Measurements from ENCODE around the gene KIF6.
A peak's percentile ranks its signal among the peaks of the same experiment; 100 is the strongest.
"Not testable (repeated sequence)": the region's sequence is repeated elsewhere in the genome, so short reads cannot be mapped to it uniquely, and the experiment has no call there.

Gene KIF6

DNA sequence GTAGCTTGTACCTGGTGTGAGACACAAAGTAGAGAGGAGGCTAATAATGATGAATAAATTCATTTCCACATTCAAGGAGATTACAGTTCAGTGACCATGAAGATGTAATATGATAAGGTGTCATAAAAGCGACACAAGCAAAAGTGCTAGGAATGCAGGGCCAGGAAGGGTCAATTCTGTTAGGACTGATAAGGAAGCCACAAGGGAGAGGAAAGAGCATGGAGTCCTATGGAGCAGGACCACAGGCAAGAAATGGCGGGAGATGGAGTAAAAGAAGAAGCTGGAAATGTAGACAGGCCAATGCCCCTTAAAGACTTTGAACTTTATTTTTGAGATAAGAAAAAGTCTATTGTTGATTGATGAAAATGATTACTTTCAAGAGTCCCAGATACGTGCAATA, 240.9 kb downstream of the KIF6 start:
- no peak overlapping the region for H3K4me3 ChIP-seq (replicated peaks; ENCODE audit: insufficient read depth, low read length)
- H3K27me3 ChIP-seq (ENCODE audit: insufficient read depth, poor library complexity, severe bottlenecking): no peaks in the 10 kb centered on the region
- no peak overlapping the region for H3K27ac ChIP-seq (replicated peaks)
- TF ChIP-seq POLR2AphosphoS5 (IDR thresholded peaks at IDR 0.05; ENCODE audit: low read depth): no peak
- TF ChIP-seq, protein P1, sequence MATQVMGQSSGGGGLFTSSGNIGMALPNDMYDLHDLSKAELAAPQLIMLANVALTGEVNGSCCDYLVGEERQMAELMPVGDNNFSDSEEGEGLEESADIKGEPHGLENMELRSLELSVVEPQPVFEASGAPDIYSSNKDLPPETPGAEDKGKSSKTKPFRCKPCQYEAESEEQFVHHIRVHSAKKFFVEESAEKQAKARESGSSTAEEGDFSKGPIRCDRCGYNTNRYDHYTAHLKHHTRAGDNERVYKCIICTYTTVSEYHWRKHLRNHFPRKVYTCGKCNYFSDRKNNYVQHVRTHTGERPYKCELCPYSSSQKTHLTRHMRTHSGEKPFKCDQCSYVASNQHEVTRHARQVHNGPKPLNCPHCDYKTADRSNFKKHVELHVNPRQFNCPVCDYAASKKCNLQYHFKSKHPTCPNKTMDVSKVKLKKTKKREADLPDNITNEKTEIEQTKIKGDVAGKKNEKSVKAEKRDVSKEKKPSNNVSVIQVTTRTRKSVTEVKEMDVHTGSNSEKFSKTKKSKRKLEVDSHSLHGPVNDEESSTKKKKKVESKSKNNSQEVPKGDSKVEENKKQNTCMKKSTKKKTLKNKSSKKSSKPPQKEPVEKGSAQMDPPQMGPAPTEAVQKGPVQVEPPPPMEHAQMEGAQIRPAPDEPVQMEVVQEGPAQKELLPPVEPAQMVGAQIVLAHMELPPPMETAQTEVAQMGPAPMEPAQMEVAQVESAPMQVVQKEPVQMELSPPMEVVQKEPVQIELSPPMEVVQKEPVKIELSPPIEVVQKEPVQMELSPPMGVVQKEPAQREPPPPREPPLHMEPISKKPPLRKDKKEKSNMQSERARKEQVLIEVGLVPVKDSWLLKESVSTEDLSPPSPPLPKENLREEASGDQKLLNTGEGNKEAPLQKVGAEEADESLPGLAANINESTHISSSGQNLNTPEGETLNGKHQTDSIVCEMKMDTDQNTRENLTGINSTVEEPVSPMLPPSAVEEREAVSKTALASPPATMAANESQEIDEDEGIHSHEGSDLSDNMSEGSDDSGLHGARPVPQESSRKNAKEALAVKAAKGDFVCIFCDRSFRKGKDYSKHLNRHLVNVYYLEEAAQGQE (IDR thresholded peaks at IDR 0.05; ENCODE audit: insufficient replicate concordance, low read depth): no peak
- TF ChIP-seq, protein P2, sequence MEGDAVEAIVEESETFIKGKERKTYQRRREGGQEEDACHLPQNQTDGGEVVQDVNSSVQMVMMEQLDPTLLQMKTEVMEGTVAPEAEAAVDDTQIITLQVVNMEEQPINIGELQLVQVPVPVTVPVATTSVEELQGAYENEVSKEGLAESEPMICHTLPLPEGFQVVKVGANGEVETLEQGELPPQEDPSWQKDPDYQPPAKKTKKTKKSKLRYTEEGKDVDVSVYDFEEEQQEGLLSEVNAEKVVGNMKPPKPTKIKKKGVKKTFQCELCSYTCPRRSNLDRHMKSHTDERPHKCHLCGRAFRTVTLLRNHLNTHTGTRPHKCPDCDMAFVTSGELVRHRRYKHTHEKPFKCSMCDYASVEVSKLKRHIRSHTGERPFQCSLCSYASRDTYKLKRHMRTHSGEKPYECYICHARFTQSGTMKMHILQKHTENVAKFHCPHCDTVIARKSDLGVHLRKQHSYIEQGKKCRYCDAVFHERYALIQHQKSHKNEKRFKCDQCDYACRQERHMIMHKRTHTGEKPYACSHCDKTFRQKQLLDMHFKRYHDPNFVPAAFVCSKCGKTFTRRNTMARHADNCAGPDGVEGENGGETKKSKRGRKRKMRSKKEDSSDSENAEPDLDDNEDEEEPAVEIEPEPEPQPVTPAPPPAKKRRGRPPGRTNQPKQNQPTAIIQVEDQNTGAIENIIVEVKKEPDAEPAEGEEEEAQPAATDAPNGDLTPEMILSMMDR (IDR thresholded peaks at IDR 0.05; ENCODE audit: insufficient read depth, low read length): no peak
- TF ChIP-seq SPI1 (IDR thresholded peaks at IDR 0.05; ENCODE audit: borderline replicate concordance, low read depth): no peak
- TF ChIP-seq GABPA (IDR thresholded peaks at IDR 0.05; ENCODE audit: low read depth): no peak
- no peak for DNase-seq (ENCODE audit: low read depth in 1 of 2, low spot score in 1 of 2)

DNA sequence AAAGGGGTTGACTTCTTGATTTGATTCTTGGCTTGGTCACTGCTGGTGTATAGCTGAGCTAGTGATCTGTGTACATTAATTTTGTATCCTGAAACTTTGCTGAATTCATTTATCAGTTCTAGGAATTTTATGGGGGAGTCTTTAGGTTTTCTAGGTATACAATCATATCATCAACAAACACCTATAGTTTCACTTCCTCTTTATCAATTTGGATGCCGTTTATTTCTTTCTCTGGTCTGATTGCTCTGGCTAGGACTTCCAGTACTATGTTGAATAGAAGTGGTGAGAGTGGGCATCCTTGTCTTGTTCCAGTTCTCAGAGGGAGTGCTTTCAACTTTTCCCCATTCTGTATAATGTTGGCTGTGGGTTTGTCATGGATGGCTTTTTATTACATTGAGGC, 245.4 kb downstream of the KIF6 start:
- not testable (repeated sequence) for DNase-seq (ENCODE audit: low read depth in 1 of 2, low spot score in 1 of 2); H3K27ac ChIP-seq (replicated peaks); H3K27me3 ChIP-seq (ENCODE audit: insufficient read depth, poor library complexity, severe bottlenecking); H3K4me3 ChIP-seq (replicated peaks; ENCODE audit: insufficient read depth, low read length)
- 0 out of 2 replicates have a peak, but pooled peaks have one; percentile 28 for TF ChIP-seq SPI1 (IDR thresholded peaks at IDR 0.05; ENCODE audit: borderline replicate concordance, low read depth)

DNA sequence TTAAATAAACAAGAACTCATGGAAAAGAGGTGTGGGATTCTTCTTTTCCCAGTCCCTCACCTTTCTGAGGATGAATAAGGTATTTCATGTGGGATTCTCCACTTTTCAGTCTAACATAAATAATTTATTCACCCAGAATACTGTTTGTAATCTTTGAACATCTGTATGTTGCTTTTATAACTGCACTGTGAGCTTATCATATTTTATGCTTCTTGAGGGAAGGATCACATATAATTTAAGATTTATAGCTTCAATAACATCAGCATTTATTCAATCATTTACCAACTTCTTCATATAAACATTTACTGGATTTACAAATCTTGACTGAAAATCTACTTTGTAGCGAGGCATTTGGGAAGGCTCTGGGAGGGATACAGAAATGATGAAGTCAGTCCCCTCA, 248.5 kb downstream of the KIF6 start:
- Histone ChIP-seq H3K27me3 (ENCODE audit: insufficient read depth, poor library complexity, severe bottlenecking) (peaks cover 6% of the 10 kb centered on the region), H3K4me3 (replicated peaks; ENCODE audit: insufficient read depth, low read length) (no peak overlapping the region), H3K27ac (replicated peaks) (no peak overlapping the region)
- no peak for DNase-seq (ENCODE audit: low read depth in 1 of 2, low spot score in 1 of 2)
- TF ChIP-seq GABPA (IDR thresholded peaks at IDR 0.05; ENCODE audit: low read depth) (no peak), SPI1 (IDR thresholded peaks at IDR 0.05; ENCODE audit: borderline replicate concordance, low read depth) (no peak), POLR2AphosphoS5 (IDR thresholded peaks at IDR 0.05; ENCODE audit: low read depth) (no peak)
- TF ChIP-seq, protein P1 (IDR thresholded peaks at IDR 0.05; ENCODE audit: insufficient replicate concordance, low read depth): no peak
- TF ChIP-seq, protein P2 (IDR thresholded peaks at IDR 0.05; ENCODE audit: insufficient read depth, low read length): no peak

DNA sequence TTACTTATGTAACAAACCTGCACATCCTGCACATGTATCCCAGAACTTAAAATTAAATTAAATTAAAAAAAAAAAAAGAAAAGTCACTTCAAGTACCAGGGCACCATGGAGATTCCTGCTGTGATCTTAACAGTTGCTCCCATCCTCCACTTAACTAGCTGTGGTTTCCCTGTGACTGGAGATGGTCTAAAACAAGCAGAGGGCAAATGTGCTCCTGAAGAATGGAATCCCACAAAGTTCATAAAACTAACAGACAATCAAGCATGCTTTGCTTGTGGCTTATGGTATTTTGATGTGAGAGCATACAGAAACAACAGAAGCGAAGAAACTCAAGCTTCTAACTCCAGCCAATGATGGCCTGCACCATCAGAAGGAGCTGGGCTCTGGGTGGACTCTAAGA, 249.1 kb downstream of the KIF6 start:
- TF ChIP-seq, protein P2 (IDR thresholded peaks at IDR 0.05; ENCODE audit: insufficient read depth, low read length): no peak
- TF ChIP-seq POLR2AphosphoS5 (IDR thresholded peaks at IDR 0.05; ENCODE audit: low read depth) (no peak), SPI1 (IDR thresholded peaks at IDR 0.05; ENCODE audit: borderline replicate concordance, low read depth) (no peak), GABPA (IDR thresholded peaks at IDR 0.05; ENCODE audit: low read depth) (no peak)
- TF ChIP-seq, protein P1 (IDR thresholded peaks at IDR 0.05; ENCODE audit: insufficient replicate concordance, low read depth): no peak
- DNase-seq (ENCODE audit: low read depth in 1 of 2, low spot score in 1 of 2): no peak
- Histone ChIP-seq H3K27ac (replicated peaks) (no peak overlapping the region), H3K4me3 (replicated peaks; ENCODE audit: insufficient read depth, low read length) (no peak overlapping the region), H3K27me3 (ENCODE audit: insufficient read depth, poor library complexity, severe bottlenecking) (peaks cover 6% of the 10 kb centered on the region)
